Measurements from ENCODE around the gene ZFYVE28.

- TF ChIP-seq SUZ12 (IDR thresholded peaks at IDR 0.05; ENCODE audit: unreplicated experiment) (no peak), ZZZ3 (IDR thresholded peaks at IDR 0.05; ENCODE audit: control insufficient read depth, insufficient read length, low read depth) (no peak)
- TF ChIP-seq, protein P1, sequence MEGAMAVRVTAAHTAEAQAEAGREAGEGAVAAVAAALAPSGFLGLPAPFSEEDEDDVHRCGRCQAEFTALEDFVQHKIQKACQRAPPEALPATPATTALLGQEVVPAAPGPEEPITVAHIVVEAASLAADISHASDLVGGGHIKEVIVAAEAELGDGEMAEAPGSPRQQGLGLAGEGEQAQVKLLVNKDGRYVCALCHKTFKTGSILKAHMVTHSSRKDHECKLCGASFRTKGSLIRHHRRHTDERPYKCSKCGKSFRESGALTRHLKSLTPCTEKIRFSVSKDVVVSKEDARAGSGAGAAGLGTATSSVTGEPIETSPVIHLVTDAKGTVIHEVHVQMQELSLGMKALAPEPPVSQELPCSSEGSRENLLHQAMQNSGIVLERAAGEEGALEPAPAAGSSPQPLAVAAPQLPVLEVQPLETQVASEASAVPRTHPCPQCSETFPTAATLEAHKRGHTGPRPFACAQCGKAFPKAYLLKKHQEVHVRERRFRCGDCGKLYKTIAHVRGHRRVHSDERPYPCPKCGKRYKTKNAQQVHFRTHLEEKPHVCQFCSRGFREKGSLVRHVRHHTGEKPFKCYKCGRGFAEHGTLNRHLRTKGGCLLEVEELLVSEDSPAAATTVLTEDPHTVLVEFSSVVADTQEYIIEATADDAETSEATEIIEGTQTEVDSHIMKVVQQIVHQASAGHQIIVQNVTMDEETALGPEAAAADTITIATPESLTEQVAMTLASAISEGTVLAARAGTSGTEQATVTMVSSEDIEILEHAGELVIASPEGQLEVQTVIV (IDR thresholded peaks at IDR 0.05; ENCODE audit: borderline replicate concordance, partially characterized antibody) = no peak
- TF ChIP-seq, protein P2, sequence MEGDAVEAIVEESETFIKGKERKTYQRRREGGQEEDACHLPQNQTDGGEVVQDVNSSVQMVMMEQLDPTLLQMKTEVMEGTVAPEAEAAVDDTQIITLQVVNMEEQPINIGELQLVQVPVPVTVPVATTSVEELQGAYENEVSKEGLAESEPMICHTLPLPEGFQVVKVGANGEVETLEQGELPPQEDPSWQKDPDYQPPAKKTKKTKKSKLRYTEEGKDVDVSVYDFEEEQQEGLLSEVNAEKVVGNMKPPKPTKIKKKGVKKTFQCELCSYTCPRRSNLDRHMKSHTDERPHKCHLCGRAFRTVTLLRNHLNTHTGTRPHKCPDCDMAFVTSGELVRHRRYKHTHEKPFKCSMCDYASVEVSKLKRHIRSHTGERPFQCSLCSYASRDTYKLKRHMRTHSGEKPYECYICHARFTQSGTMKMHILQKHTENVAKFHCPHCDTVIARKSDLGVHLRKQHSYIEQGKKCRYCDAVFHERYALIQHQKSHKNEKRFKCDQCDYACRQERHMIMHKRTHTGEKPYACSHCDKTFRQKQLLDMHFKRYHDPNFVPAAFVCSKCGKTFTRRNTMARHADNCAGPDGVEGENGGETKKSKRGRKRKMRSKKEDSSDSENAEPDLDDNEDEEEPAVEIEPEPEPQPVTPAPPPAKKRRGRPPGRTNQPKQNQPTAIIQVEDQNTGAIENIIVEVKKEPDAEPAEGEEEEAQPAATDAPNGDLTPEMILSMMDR (IDR thresholded peaks at IDR 0.05 in 2 of 3, conservative IDR thresholded peaks at IDR 0.05 in 1 of 3; ENCODE audit: control insufficient read depth in 2 of 3, extremely low read depth in 1 of 3, insufficient read depth in 1 of 3, low read depth in 3 of 3, low read length in 3 of 3) = no peak
These were observed 41.2 kb downstream of the ZFYVE28 start for GRCh38 chr4:2377241-2377640.

Measured in GM12878 (cell line).